ENCODE results near the gene SLC35F5. TPM values are rescaled to one million over a fixed set of nuclear protein-coding genes. Genes with fewer than 3 reads are reported as not detected.

SLC35F5 gene
- total and polyA plus RNA-seq, 7 donors = 11.6 to 59.7 (median 54.2) TPM

DNA sequence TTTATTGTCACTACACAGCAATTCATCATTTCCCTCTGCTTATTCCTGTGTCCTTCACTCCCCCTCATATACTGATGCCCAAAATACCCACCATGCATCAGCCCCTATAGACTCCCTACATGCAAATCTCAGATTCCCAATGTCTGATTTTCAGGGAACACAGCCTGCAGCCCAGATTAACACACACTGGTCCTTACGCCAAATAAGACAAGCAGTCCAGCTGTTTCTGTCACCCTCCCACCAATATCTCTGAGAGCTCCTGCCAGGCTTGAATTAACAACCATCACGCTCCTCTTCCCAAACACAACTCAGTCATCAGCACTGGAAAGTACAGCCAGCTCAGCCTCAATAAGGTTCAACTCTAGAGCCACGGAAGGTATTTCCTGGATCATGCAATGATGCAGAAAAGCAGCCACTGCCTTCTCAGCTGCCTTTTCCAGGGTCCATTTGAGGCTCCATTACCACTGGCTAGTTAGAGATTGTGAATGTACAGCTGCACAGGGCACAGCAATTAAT is 39.0 kb upstream of the SLC35F5 start:
- WGBS, 2 donors = 75 to 77% methylated on average over 3 of the region's 3 CpGs
- no peaks in the 10 kb centered on the region for H3K9me3 ChIP-seq
- TF ChIP-seq CTCF (IDR thresholded peaks at IDR 0.05) = no peak
- no peak for TF ChIP-seq POLR2AphosphoS5 (IDR thresholded peaks at IDR 0.05)
- no peak for TF ChIP-seq EP300 (IDR thresholded peaks at IDR 0.05)
- TF ChIP-seq POLR2A (IDR thresholded peaks at IDR 0.05) = no peak
- H3K27ac ChIP-seq = no peak overlapping the region
- DNase-seq = no peak
- H3K27me3 ChIP-seq = no peaks in the 10 kb centered on the region
- intact Hi-C loops (cut with DNase I) = no loop called here
- H3K4me1 ChIP-seq = no peaks in the 10 kb centered on the region
- H3K4me3 ChIP-seq = no peak overlapping the region
- no peaks in the 10 kb centered on the region for H3K36me3 ChIP-seq

DNA sequence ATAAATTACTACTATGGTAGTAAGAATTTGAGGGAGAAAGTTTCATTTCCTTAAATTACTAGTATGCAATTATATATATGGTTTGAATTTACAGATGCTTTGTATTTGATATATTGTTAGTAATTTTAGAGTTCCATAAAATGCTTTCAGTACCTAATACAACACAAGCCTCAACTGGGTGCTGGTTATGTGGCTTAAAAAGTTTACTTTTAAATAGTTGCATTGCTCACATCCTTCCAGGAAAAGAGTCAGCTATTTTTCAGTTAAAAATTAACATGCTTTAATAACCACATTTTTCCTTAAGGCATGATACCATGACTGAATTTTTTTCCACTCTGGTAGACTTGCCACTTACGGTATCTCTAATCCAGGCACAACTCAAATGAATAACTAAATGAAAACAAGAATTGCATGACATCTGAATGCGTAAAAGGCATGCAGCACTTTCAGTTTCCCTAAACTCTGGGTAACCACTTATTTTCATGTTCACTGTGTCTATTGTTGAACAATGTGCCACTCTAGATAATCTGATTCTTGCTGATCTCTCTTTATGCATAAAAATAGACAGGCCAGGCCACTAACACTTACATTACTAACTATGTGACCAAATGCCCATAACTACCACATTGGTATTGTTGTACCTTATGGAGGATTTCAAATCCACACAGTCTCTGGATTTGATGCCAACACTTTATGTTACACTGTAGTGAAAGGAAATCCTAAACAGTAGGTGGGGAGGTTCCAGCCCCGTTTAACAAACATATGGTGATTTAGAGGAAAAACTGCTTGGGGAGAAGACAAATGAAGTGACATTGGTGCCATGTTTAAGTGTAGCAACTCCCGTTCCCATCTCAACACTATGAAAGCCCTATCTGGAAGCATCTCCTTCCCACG is 35.5 kb upstream of the SLC35F5 start:
- H3K36me3 ChIP-seq = no peaks in the 10 kb centered on the region
- DNase-seq = no peak
- no peak overlapping the region for H3K27ac ChIP-seq
- WGBS, 2 donors = 50 to 51% methylated on average over 5 of the region's 5 CpGs
- H3K4me1 ChIP-seq = no peaks in the 10 kb centered on the region
- H3K9me3 ChIP-seq = no peaks in the 10 kb centered on the region
- no peak overlapping the region for H3K4me3 ChIP-seq
- H3K27me3 ChIP-seq = no peaks in the 10 kb centered on the region
- intact Hi-C loops (cut with DNase I) = no loop called here
- no peak for TF ChIP-seq POLR2A (IDR thresholded peaks at IDR 0.05)
- no peak for TF ChIP-seq EP300 (IDR thresholded peaks at IDR 0.05)
- TF ChIP-seq POLR2AphosphoS5 (IDR thresholded peaks at IDR 0.05) = no peak
- TF ChIP-seq CTCF (IDR thresholded peaks at IDR 0.05) = no peak

DNA sequence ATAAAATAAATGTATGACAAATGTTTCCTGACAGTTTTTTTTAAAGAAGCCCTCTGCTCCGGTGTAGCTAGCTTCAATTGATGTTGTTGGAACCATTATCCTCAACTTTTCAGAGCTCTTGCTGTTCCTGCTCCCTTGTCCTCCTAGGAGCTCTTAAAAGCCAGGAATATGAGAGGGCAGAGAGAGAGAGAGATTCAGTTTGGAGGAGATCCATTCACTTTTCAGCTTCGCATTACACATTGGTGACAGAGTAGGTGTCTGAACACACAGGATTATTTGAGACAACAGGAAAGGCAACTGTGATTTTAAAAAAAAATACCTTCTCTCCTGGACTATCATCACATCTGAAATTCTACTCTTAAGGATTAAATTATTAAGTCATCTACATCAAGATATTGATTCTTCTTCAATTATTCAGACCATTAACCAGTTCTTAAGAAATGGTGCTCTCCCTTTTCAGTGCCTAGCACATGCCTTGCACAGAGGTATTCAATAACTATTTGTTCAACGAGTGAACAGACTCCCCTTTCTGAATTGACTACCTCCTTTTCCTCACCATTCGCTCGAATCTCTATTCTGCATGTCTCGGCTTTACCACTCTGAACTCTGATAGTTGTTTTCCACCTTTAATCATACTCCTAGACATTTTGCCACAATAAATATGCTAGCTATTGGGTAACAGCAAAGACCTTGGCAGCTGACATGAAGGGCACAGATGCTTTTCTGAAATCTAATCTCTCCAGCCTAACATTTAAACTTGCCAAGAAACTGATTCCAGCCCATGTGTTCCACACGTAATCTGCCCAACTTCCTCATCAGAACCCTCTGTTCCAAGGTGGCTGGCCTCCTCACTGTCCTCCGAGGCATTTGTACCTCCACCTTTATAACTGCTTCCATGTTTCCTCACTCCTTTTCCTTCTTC is 28.6 kb upstream of the SLC35F5 start:
- H3K27me3 ChIP-seq = no peaks in the 10 kb centered on the region
- H3K4me1 ChIP-seq = no peaks in the 10 kb centered on the region
- no peak overlapping the region for H3K4me3 ChIP-seq
- no peak for DNase-seq
- H3K9me3 ChIP-seq = no peaks in the 10 kb centered on the region
- intact Hi-C loops (cut with DNase I) = no loop called here
- 75 to 80% methylated on average over 8 of the region's 8 CpGs for WGBS, 2 donors
- no peak for TF ChIP-seq CTCF (IDR thresholded peaks at IDR 0.05)
- no peak for TF ChIP-seq POLR2AphosphoS5 (IDR thresholded peaks at IDR 0.05)
- TF ChIP-seq EP300 (IDR thresholded peaks at IDR 0.05) = no peak
- TF ChIP-seq POLR2A (IDR thresholded peaks at IDR 0.05) = no peak
- no peak overlapping the region for H3K27ac ChIP-seq
- no peaks in the 10 kb centered on the region for H3K36me3 ChIP-seq

- intact Hi-C loops (cut with DNase I) = no loop called here
- no peak for TF ChIP-seq POLR2AphosphoS5 (IDR thresholded peaks at IDR 0.05)
- TF ChIP-seq POLR2A (IDR thresholded peaks at IDR 0.05) = no peak
- no peak for TF ChIP-seq EP300 (IDR thresholded peaks at IDR 0.05)
- no peaks in the 10 kb centered on the region for H3K27me3 ChIP-seq
- no peaks in the 10 kb centered on the region for H3K36me3 ChIP-seq
- H3K4me3 ChIP-seq = no peak overlapping the region
- WGBS, 2 donors = 7 to 18% methylated on average over 5 of the region's 5 CpGs
- H3K27ac ChIP-seq = no peak overlapping the region
- no peaks in the 10 kb centered on the region for H3K9me3 ChIP-seq
- DNase-seq = no peak
- no peaks in the 10 kb centered on the region for H3K4me1 ChIP-seq
These were observed 24.0 kb upstream of the SLC35F5 start for GRCh38 chr2:113780472-113780871.

GRCh38 chr2:113777371-113777770 is 20.9 kb upstream of the SLC35F5 start:
- no peak overlapping the region for H3K4me3 ChIP-seq
- WGBS, 2 donors = 21 to 73% methylated on average over 3 of the region's 3 CpGs
- no peak for DNase-seq
- intact Hi-C loops (cut with DNase I) = no loop called here
- TF ChIP-seq POLR2AphosphoS5 (IDR thresholded peaks at IDR 0.05) = no peak
- no peak for TF ChIP-seq EP300 (IDR thresholded peaks at IDR 0.05)
- no peak for TF ChIP-seq CTCF (IDR thresholded peaks at IDR 0.05)
- TF ChIP-seq POLR2A (IDR thresholded peaks at IDR 0.05) = no peak
- H3K36me3 ChIP-seq = no peaks in the 10 kb centered on the region
- no peaks in the 10 kb centered on the region for H3K4me1 ChIP-seq
- H3K9me3 ChIP-seq = no peaks in the 10 kb centered on the region
- H3K27ac ChIP-seq = no peak overlapping the region
- H3K27me3 ChIP-seq = no peaks in the 10 kb centered on the region

All from sigmoid colon (tissue), 7 donors.